ENCODE results near the gene AFF3. TPM values are rescaled to one million over a fixed set of nuclear protein-coding genes. Genes with fewer than 3 reads are reported as not detected.

The AFF3 gene
- total RNA-seq, 6 experiments from 2014 or later = 1.3 to 7.3 (median 6.4) TPM

DNA sequence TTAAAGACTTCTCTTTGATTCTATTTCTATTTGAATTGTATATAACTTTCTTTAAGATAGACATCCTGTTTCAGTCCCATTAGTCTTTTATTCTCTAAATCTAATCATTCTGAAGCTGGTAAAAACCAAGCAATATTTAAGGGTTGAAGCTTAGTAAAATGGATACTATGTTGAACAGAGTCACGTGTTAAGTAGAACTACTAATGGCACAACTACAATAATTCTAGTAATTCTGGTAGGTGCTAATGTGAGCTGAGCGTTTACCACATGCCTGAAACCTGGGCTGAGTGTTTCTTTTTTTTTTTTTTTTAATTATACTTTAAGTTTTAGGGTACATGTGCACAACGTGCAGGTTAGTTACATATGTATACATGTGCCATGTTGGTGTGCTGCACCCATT lies 8.9 kb upstream of the AFF3 start:
- 79% methylated on average over 2 of the region's 3 CpGs for WGBS (ENCODE audit: insufficient coverage, low coverage, low lambda C conversion rate, missing lambda C conversion rate)
- Histone ChIP-seq H3K9me3 (no peaks in the 10 kb centered on the region), H3K36me3 (no peaks in the 10 kb centered on the region), H3K27me3 (no peaks in the 10 kb centered on the region), H3K4me1 (no peaks in the 10 kb centered on the region), H3K4me3 (no peak overlapping the region), H3K27ac (no peak overlapping the region)
- no peak for DNase-seq
- TF ChIP-seq, protein P1, sequence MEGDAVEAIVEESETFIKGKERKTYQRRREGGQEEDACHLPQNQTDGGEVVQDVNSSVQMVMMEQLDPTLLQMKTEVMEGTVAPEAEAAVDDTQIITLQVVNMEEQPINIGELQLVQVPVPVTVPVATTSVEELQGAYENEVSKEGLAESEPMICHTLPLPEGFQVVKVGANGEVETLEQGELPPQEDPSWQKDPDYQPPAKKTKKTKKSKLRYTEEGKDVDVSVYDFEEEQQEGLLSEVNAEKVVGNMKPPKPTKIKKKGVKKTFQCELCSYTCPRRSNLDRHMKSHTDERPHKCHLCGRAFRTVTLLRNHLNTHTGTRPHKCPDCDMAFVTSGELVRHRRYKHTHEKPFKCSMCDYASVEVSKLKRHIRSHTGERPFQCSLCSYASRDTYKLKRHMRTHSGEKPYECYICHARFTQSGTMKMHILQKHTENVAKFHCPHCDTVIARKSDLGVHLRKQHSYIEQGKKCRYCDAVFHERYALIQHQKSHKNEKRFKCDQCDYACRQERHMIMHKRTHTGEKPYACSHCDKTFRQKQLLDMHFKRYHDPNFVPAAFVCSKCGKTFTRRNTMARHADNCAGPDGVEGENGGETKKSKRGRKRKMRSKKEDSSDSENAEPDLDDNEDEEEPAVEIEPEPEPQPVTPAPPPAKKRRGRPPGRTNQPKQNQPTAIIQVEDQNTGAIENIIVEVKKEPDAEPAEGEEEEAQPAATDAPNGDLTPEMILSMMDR (IDR thresholded peaks at IDR 0.05) = no peak
- TF ChIP-seq POLR2A (IDR thresholded peaks at IDR 0.05) = no peak
- intact Hi-C loops (cut with DNase I) = no loop called here
- ATAC-seq = no peak

- H3K9me3 ChIP-seq = no peaks in the 10 kb centered on the region
- intact Hi-C loops (cut with DNase I) = no loop called here
- H3K4me1 ChIP-seq = no peaks in the 10 kb centered on the region
- no peak for TF ChIP-seq POLR2A (IDR thresholded peaks at IDR 0.05)
- TF ChIP-seq, protein P1 (IDR thresholded peaks at IDR 0.05) = no peak
- ATAC-seq (no peak), DNase-seq (no peak)
- WGBS (ENCODE audit: insufficient coverage, low coverage, low lambda C conversion rate, missing lambda C conversion rate) = 72% methylated on average over 4 of the region's 4 CpGs
- no peaks in the 10 kb centered on the region for H3K36me3 ChIP-seq
- H3K27ac ChIP-seq = no peak overlapping the region
- no peaks in the 10 kb centered on the region for H3K27me3 ChIP-seq
- H3K4me3 ChIP-seq = no peak overlapping the region
These were observed 6.5 kb upstream of the AFF3 start for GRCh38 chr2:100148883-100149282.

- Histone ChIP-seq H3K4me3 (no peak overlapping the region), H3K27me3 (no peaks in the 10 kb centered on the region), H3K36me3 (no peaks in the 10 kb centered on the region), H3K4me1 (no peaks in the 10 kb centered on the region), H3K27ac (no peak overlapping the region), H3K9me3 (no peaks in the 10 kb centered on the region)
- ATAC-seq (peak in 1 of 4 donors; percentile 30), DNase-seq (no peak)
- WGBS (ENCODE audit: insufficient coverage, low coverage, low lambda C conversion rate, missing lambda C conversion rate) = 21% methylated on average over 2 of the region's 2 CpGs
- intact Hi-C loops (cut with DNase I) = no loop called here
- TF ChIP-seq, protein P1 (IDR thresholded peaks at IDR 0.05) = no peak
- no peak for TF ChIP-seq POLR2A (IDR thresholded peaks at IDR 0.05)
These were observed 4.2 kb upstream of the AFF3 start for GRCh38 chr2:100146657-100146960.

GRCh38 chr2:100145893-100146656 lies 3.7 kb upstream of the AFF3 start:
- TF ChIP-seq, protein P1 (IDR thresholded peaks at IDR 0.05) = no peak
- no peak for TF ChIP-seq POLR2A (IDR thresholded peaks at IDR 0.05)
- H3K9me3 ChIP-seq = no peaks in the 10 kb centered on the region
- H3K4me1 ChIP-seq = no peaks in the 10 kb centered on the region
- DNase-seq (no peak), ATAC-seq (no peak)
- H3K36me3 ChIP-seq = no peaks in the 10 kb centered on the region
- H3K27me3 ChIP-seq = no peaks in the 10 kb centered on the region
- WGBS (ENCODE audit: insufficient coverage, low coverage, low lambda C conversion rate, missing lambda C conversion rate) = 80% methylated on average over 6 of the region's 11 CpGs
- H3K4me3 ChIP-seq = no peak overlapping the region
- H3K27ac ChIP-seq = no peak overlapping the region
- intact Hi-C loops (cut with DNase I) = no loop called here

All from right lobe of liver (tissue), 6 donors.